Measurements from ENCODE around the gene PADI2. TPM values are rescaled to one million over a fixed set of nuclear protein-coding genes. Genes with fewer than 3 reads are reported as not detected.

The PADI2 gene
- total and polyA plus RNA-seq, 2 of the 8 experiments (the other 6 are each of a cell fraction or from before 2014, with no cell fraction given): 1.6 to 7.5 TPM

- TF ChIP-seq ATF2 (IDR thresholded peaks at IDR 0.05; ENCODE audit: low read length): no peak
Observed at GRCh38 chr1:17120481-17120877, 1.2 kb upstream of the PADI2 start (continued).
